ENCODE measurements around the gene SNRK. TPM values are rescaled to one million over a fixed set of nuclear protein-coding genes. Genes with fewer than 3 reads are reported as not detected.
A peak's percentile ranks its signal among the peaks of the same experiment; 100 is the strongest.

Gene SNRK
- total and polyA plus RNA-seq, 11 donors: 9.3 to 41.5 (median 23.0) TPM

DNA sequence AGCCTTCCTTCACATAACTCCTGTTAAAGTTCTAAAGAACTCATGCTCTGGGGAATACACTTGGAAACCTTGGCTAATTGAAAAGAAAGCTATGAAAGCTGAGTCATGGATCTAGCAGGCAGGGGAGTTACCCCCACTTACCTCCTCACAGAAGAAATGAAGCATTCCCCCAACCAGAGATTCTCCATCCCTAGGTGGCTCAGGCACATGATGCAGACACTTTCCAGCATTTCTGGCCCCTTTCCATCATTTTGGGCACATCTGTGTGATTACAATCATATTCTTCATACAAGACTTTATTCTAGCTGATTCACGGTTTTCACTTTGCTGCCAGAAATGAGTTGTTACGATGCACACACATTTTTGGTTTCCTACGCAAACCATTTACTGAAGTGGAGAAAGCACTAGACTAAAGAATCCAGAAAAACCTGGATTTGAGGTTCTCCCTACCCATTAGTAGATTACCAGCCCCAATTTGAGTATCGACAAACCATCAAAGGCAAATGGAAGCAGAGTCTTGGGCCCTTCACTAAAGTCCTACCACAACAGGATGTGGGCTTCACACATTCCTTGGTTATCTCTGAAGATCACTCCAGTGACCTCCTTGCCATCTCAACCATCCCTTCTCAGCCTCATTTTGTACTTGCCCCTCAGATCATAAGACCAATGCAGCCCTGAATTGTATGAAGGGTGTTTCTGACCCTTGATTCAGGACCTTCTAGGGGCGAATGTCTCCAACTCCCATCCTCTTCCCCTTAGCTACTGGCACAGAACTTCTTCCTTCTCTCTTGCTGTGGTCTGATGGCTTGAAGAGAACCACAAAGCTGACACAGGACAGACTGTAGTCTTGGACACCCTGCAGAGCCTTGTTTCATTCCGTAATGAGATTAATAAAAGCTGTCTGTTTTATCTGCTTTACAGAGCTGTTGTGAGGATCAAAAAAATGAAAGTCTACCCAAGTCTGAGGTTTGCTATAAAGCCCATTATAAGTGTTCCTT, 42.5 kb upstream of the SNRK start:
- peaks cover 0 to 57% (median 22%) of the 10 kb centered on the region in 12 donors for H3K4me1 ChIP-seq
- ATAC-seq (no peak), DNase-seq (no peak)
- no peak overlapping the region for H3K4me3 ChIP-seq
- H3K36me3 ChIP-seq: no peaks in the 10 kb centered on the region
- TF ChIP-seq POLR2A (IDR thresholded peaks at IDR 0.05): no peak
- TF ChIP-seq, protein P1, sequence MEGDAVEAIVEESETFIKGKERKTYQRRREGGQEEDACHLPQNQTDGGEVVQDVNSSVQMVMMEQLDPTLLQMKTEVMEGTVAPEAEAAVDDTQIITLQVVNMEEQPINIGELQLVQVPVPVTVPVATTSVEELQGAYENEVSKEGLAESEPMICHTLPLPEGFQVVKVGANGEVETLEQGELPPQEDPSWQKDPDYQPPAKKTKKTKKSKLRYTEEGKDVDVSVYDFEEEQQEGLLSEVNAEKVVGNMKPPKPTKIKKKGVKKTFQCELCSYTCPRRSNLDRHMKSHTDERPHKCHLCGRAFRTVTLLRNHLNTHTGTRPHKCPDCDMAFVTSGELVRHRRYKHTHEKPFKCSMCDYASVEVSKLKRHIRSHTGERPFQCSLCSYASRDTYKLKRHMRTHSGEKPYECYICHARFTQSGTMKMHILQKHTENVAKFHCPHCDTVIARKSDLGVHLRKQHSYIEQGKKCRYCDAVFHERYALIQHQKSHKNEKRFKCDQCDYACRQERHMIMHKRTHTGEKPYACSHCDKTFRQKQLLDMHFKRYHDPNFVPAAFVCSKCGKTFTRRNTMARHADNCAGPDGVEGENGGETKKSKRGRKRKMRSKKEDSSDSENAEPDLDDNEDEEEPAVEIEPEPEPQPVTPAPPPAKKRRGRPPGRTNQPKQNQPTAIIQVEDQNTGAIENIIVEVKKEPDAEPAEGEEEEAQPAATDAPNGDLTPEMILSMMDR (IDR thresholded peaks at IDR 0.05): no peak
- H3K9me3 ChIP-seq: peaks cover 0 to 13% (median 0%) of the 10 kb centered on the region in 12 donors
- intact Hi-C loops (cut with DNase I): no loop called here
- H3K27me3 ChIP-seq: no peaks in the 10 kb centered on the region
- 74 to 92% (median 85%) methylated on average over 5 to 6 of the region's 6 CpGs for WGBS, 4 donors
- peak overlapping the region in 5 of 12 donors; percentile 0 to 75 (median 43) for H3K27ac ChIP-seq

DNA sequence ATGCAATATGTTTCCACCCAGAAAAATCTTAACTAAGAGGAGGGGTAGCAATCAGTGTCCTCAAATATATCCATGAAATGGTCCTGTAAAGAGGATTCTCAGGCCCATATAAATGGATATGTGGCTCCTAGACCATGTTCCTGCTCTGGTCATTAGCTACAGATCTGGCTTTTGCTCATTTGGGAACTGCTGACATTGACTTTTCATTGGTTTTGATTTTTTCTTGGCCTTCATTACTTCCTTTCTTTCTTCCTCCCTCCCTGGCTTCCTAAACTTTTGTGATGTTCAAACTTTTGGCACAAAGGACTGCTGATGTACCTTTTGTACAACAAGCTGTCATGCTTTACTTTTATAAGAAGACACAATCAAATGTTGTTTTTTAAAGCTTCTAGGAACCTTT, 41.6 kb upstream of the SNRK start:
- TF ChIP-seq, protein P1 (IDR thresholded peaks at IDR 0.05): no peak
- no peak for TF ChIP-seq POLR2A (IDR thresholded peaks at IDR 0.05)
- no peak overlapping the region for H3K4me3 ChIP-seq
- intact Hi-C loops (cut with DNase I): loop anchor here in 3 of 10 donors (5.0 kb wide), 2 partner anchors 38 to 43 kb away; partner anchors contain the start of gene SNRK (in 2 of the 3)
- peaks cover 0 to 60% (median 21%) of the 10 kb centered on the region in 12 donors for H3K4me1 ChIP-seq
- ATAC-seq (no peak), DNase-seq (no peak)
- H3K27ac ChIP-seq: peak overlapping the region in 6 of 12 donors; percentile 0 to 77 (median 67)
- no peaks in the 10 kb centered on the region for H3K27me3 ChIP-seq
- H3K36me3 ChIP-seq: no peaks in the 10 kb centered on the region
- peaks cover 0 to 13% (median 0%) of the 10 kb centered on the region in 12 donors for H3K9me3 ChIP-seq

DNA sequence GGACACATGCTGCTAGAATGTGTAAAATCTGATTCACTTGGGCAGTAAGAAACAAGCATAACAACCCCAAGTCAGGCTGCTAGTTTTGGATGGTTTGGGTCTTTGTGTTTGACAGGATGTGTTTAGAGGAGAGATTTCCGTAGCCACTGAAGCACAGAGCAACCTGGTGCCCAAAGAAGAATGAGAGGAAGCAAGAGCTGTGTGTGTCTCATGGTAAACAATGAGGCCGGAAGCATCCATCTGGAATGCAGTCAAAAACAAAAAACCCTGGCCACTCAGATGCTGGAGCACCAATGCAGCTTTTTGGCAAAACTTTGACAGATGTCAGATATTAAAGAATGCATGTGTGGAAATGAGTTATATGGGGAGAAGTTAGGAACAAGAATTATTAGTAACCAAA, 39.4 kb upstream of the SNRK start:
- intact Hi-C loops (cut with DNase I): loop anchor here in 3 of 10 donors (5.0 kb wide), 2 partner anchors 35 to 40 kb away; partner anchors contain the start of gene SNRK (in 2 of the 3)
- Histone ChIP-seq H3K27me3 (no peaks in the 10 kb centered on the region), H3K9me3 (peaks cover 0 to 10% (median 0%) of the 10 kb centered on the region in 12 donors), H3K36me3 (no peaks in the 10 kb centered on the region), H3K4me1 (peaks cover 0 to 60% (median 21%) of the 10 kb centered on the region in 12 donors), H3K27ac (peak overlapping the region in 9 of 12 donors; percentile 47 to 85 (median 66)), H3K4me3 (no peak overlapping the region)
- 48 to 67% (median 52%) methylated on average over 2 of the region's 2 CpGs for WGBS, 4 donors
- ATAC-seq (peak; percentile 61 to 90 (median 78)), DNase-seq (peak in 3 of 5 donors; percentile 42 to 61 (median 51))
- no peak for TF ChIP-seq POLR2A (IDR thresholded peaks at IDR 0.05)
- TF ChIP-seq, protein P1 (IDR thresholded peaks at IDR 0.05): no peak

Measured in heart left ventricle (tissue), 16 donors.